Measurements from ENCODE around the gene USP20.

GRCh38 chr9:129919277-129919676 lies 84.0 kb downstream of the USP20 start:
- TF ChIP-seq CTCF (conservative IDR thresholded peaks at IDR 0.05), result no peak
- no peak for TF ChIP-seq EZH2 (IDR thresholded peaks at IDR 0.05; ENCODE audit: low read depth)

Measured in PC-9 (cell line).